Aorta (tissue), 5 donors: ENCODE measurements around the gene TMEM145. TPM values are rescaled to one million over a fixed set of nuclear protein-coding genes. Genes with fewer than 3 reads are reported as not detected.

Experiments
- ATAC-seq: fragments of 200-7000 bp; cut with Tn5 transposase; one replicate; pipeline ENCODE4 v1.9.1; 2022; ENCODE audit warnings: moderate library complexity; ENCODE audit not compliant: low FRiP score
- DNase-seq, 2 donors: peaks; one replicate each; pipeline ENCODE4 v3.0.0-alpha.2; 2020
- H3K27ac ChIP-seq, 2 donors: one replicate each; pipeline ENCODE4 v1.5.1; 2013; ENCODE audit warnings: low read length in 2 of 2, mild to moderate bottlenecking in 2 of 2, moderate library complexity in 2 of 2, control low read depth in 1 of 2, inconsistent platforms in 1 of 2, low read depth in 1 of 2
- H3K27me3 ChIP-seq, 2 donors: one replicate each; pipeline ENCODE4 v1.6.1; 2013; ENCODE audit warnings: control low read depth in 1 of 2, low read length in 1 of 2, mild to moderate bottlenecking in 1 of 2, moderate library complexity in 1 of 2; ENCODE audit not compliant: insufficient read depth in 2 of 2, control insufficient read depth in 1 of 2
- H3K36me3 ChIP-seq, 2 donors: one replicate each; pipeline ENCODE4 v1.6.1; 2013; ENCODE audit warnings: control low read depth in 1 of 2, low read length in 1 of 2, mild to moderate bottlenecking in 1 of 2; ENCODE audit not compliant: insufficient read depth in 2 of 2, control insufficient read depth in 1 of 2
- H3K4me1 ChIP-seq, 2 donors: one replicate each; pipeline ENCODE4 v1.6.1; 2013; ENCODE audit warnings: low read length in 2 of 2, control low read depth in 1 of 2, mild to moderate bottlenecking in 1 of 2, moderate library complexity in 1 of 2; ENCODE audit not compliant: insufficient read depth in 2 of 2, control insufficient read depth in 1 of 2
- H3K4me3 ChIP-seq, 2 donors: one replicate each; pipeline ENCODE4 v1.5.1; 2013; ENCODE audit warnings: low read length in 2 of 2, control low read depth in 1 of 2, mild to moderate bottlenecking in 1 of 2
- H3K9me3 ChIP-seq: one replicate; pipeline ENCODE4 v1.6.1; 2013; ENCODE audit warnings: mild to moderate bottlenecking, low read length; ENCODE audit not compliant: control insufficient read depth
- WGBS, 2 donors: extraction: QIAGEN DNeasy Blood & Tissue Kit; methylation state at CpG; one replicate each; pipeline ENCODE4 v1.1.7; 2013; 5-methylcytosine and 5-hydroxymethylcytosine counted together
- intact Hi-C, 2 donors: fragments of 100-400 bp; cut with DNase I; formaldehyde crosslinking; loops; one replicate each; pipeline versions ENCODE4 v1.14.2 to v1.15.0; 2022
- polyA plus RNA-seq, 2 donors: library from polyadenylated mRNA; stranded (reverse); fragments of 200-250 nt; gene quantifications; one replicate each; pipeline ENCODE4 v1.2.3, GENCODE V29; 2013
- total RNA-seq, 2 donors: library from RNA; stranded (reverse); fragmentation: NEBNext Ultra II Directional; extraction: Animal tissue kit (Norgen Biotek cat#: 25700); gene quantifications; one replicate each; pipeline ENCODE4 v1.2.1, GENCODE V29; 2021
- donor health status: healthy with polysubstance abuse.
- donor health status: Bipolar disorder and iron deficiency.
- donor health status: DM: no; HTN: no; CAD: no.
- donor health status: DM: no; HTN: no; CAD: no.
- donor health status: DM: yes; HTN: yes; CAD: no.

The TMEM145 gene
- total and polyA plus RNA-seq, 4 donors, result not detected

- H3K4me1 ChIP-seq, result peaks cover 0 to 1% of the 10 kb centered on the region in 2 donors
- no peaks in the 10 kb centered on the region for H3K27me3 ChIP-seq
- peaks cover 0 to 7% of the 10 kb centered on the region in 2 donors for H3K36me3 ChIP-seq
- ATAC-seq, result no peak
- no peak for DNase-seq
- WGBS, 2 donors, result 70 to 79% methylated on average over 3 of the region's 3 CpGs
- no peak overlapping the region for H3K27ac ChIP-seq
- no peak overlapping the region for H3K4me3 ChIP-seq
- intact Hi-C loops, result no loop called here
- H3K9me3 ChIP-seq, result no peaks in the 10 kb centered on the region
Measured at GRCh38 chr19:42275517-42275916, 37.6 kb upstream of the TMEM145 start.

GRCh38 chr19:42276284-42276683 lies 36.8 kb upstream of the TMEM145 start:
- intact Hi-C loops, result loop anchor here in 1 of 2 donors (2.0 kb wide), 1 partner anchor 29 kb away; no protein-coding TSS in a partner anchor
- ATAC-seq, result no peak
- 8 to 21% methylated on average over 3 of the region's 3 CpGs for WGBS, 2 donors
- no peaks in the 10 kb centered on the region for H3K4me1 ChIP-seq
- DNase-seq, result peak in 1 of 2 donors; percentile 63
- peak overlapping the region in 1 of 2 donors; percentile 39 for H3K27ac ChIP-seq
- H3K27me3 ChIP-seq, result no peaks in the 10 kb centered on the region
- peaks cover 0 to 7% of the 10 kb centered on the region in 2 donors for H3K36me3 ChIP-seq
- no peaks in the 10 kb centered on the region for H3K9me3 ChIP-seq
- H3K4me3 ChIP-seq, result no peak overlapping the region

- Histone ChIP-seq H3K9me3 (no peaks in the 10 kb centered on the region), H3K4me3 (no peak overlapping the region), H3K4me1 (no peaks in the 10 kb centered on the region), H3K36me3 (peaks cover 0 to 7% of the 10 kb centered on the region in 2 donors), H3K27ac (peak overlapping the region in 1 of 2 donors; percentile 25), H3K27me3 (no peaks in the 10 kb centered on the region)
- ATAC-seq, result no peak
- intact Hi-C loops, result loop anchor here in 1 of 2 donors (2.0 kb wide), 1 partner anchor 30 kb away; no protein-coding TSS in a partner anchor
- no peak for DNase-seq
- 31 to 37% methylated on average over 4 of the region's 4 CpGs for WGBS, 2 donors
Measured at GRCh38 chr19:42276821-42277220, 36.3 kb upstream of the TMEM145 start.

GRCh38 chr19:42277821-42278451 lies 35.2 kb upstream of the TMEM145 start:
- 4 to 8% methylated on average over 10 of the region's 10 CpGs for WGBS, 2 donors
- Histone ChIP-seq H3K9me3 (no peaks in the 10 kb centered on the region), H3K4me1 (no peaks in the 10 kb centered on the region), H3K27ac (peak overlapping the region; percentile 23 to 71), H3K36me3 (peaks cover 0 to 5% of the 10 kb centered on the region in 2 donors), H3K4me3 (no peak overlapping the region), H3K27me3 (no peaks in the 10 kb centered on the region)
- DNase-seq, result peak in 1 of 2 donors; percentile 78
- no peak for ATAC-seq
- intact Hi-C loops, result loop anchor here (2.0 kb wide), 1 partner anchor 31 kb away; no protein-coding TSS in a partner anchor

GRCh38 chr19:42278452-42279154 lies 34.5 kb upstream of the TMEM145 start:
- DNase-seq, result no peak
- peak overlapping the region; percentile 23 to 89 for H3K27ac ChIP-seq
- 39 to 45% methylated on average over 5 of the region's 5 CpGs for WGBS, 2 donors
- no peak overlapping the region for H3K4me3 ChIP-seq
- intact Hi-C loops, result loop anchor here in 1 of 2 donors (2.0 kb wide), 1 partner anchor 32 kb away; no protein-coding TSS in a partner anchor
- H3K27me3 ChIP-seq, result no peaks in the 10 kb centered on the region
- peaks cover 0 to 5% of the 10 kb centered on the region in 2 donors for H3K36me3 ChIP-seq
- ATAC-seq, result no peak
- H3K4me1 ChIP-seq, result no peaks in the 10 kb centered on the region
- H3K9me3 ChIP-seq, result no peaks in the 10 kb centered on the region

- H3K27ac ChIP-seq, result peak overlapping the region in 1 of 2 donors; percentile 89
- ATAC-seq (no peak), DNase-seq (no peak)
- H3K36me3 ChIP-seq, result peaks cover 0 to under 1% of the 10 kb centered on the region in 2 donors
- peak overlapping the region in 1 of 2 donors; percentile 66 for H3K4me3 ChIP-seq
- intact Hi-C loops, result loop anchor here in 1 of 2 donors (2.0 kb wide), 1 partner anchor 33 kb away; no protein-coding TSS in a partner anchor
- 1 to 3% methylated on average over 6 of the region's 6 CpGs for WGBS, 2 donors
- H3K4me1 ChIP-seq, result no peaks in the 10 kb centered on the region
- no peaks in the 10 kb centered on the region for H3K27me3 ChIP-seq
- no peaks in the 10 kb centered on the region for H3K9me3 ChIP-seq
Measured at GRCh38 chr19:42279155-42279901, 33.8 kb upstream of the TMEM145 start.

GRCh38 chr19:42279902-42280814 lies 33.0 kb upstream of the TMEM145 start:
- Histone ChIP-seq H3K4me1 (no peaks in the 10 kb centered on the region), H3K27ac (peak overlapping the region; percentile 44 to 89), H3K36me3 (no peaks in the 10 kb centered on the region), H3K4me3 (peak overlapping the region; percentile 59 to 66), H3K9me3 (no peaks in the 10 kb centered on the region), H3K27me3 (no peaks in the 10 kb centered on the region)
- 0% methylated on average over 67 to 89 of the region's 89 CpGs for WGBS, 2 donors
- intact Hi-C loops, result loop anchor here in 1 of 2 donors (2.0 kb wide), 1 partner anchor 33 kb away; no protein-coding TSS in a partner anchor
- DNase-seq, result peak; percentile 97 to 99
- ATAC-seq, result peak; percentile 78

- peak overlapping the region; percentile 49 to 89 for H3K27ac ChIP-seq
- H3K4me1 ChIP-seq, result peaks cover 0 to 3% of the 10 kb centered on the region in 2 donors
- no peaks in the 10 kb centered on the region for H3K27me3 ChIP-seq
- DNase-seq, result peak; percentile 86 to 95
- peak; percentile 61 for ATAC-seq
- intact Hi-C loops, result no loop called here
- H3K4me3 ChIP-seq, result peak overlapping the region in 1 of 2 donors; percentile 59
- WGBS, 2 donors, result 0% methylated on average over 19 to 20 of the region's 20 CpGs
- H3K36me3 ChIP-seq, result no peaks in the 10 kb centered on the region
- H3K9me3 ChIP-seq, result no peaks in the 10 kb centered on the region
Measured at GRCh38 chr19:42280815-42281145, 32.3 kb upstream of the TMEM145 start.
